GM12892 (cell line): ENCODE results near the gene TMEM54.

Experiments
- POLR2A ChIP-seq: IDR thresholded peaks from 2 replicates; pipeline ENCODE4 v1.6.1; 2011; ENCODE audit warnings: low read depth, low read length, control low read depth
- TAF1 ChIP-seq: IDR thresholded peaks from 2 replicates; pipeline ENCODE4 v1.6.1; 2011; ENCODE audit warnings: low read depth, mild to moderate bottlenecking, control low read depth, low read length, borderline replicate concordance

GRCh38 chr1:32931760-32932159 is 30.6 kb upstream of the TMEM54 start:
- TF ChIP-seq TAF1 (no peak), POLR2A (no peak)
